HG03378 (cell line): ENCODE results near the gene DOP1B.
"Not testable (repeated sequence)": the region's sequence is repeated elsewhere in the genome, so short reads cannot be mapped to it uniquely, and the experiment has no call there.

Experiments
- ATAC-seq: cut with Tn5 transposase; IDR thresholded peaks from one replicate; pipeline ENCODE4 v1.9.1; 2021; ENCODE audit warnings: mild to moderate bottlenecking, moderate library complexity; ENCODE audit not compliant: unreplicated experiment

DOP1B gene

GRCh38 chr21:36156815-36157670 lies at the start of gene DOP1B:
DOP1B (plus strand) TSS chr21:36156824; CDS start chr21:36164734, 7,910 bp downstream.
- peak; percentile 33 for ATAC-seq

GRCh38 chr21:36109868-36110267 lies 46.8 kb upstream of the DOP1B start:
- no peak for ATAC-seq

DNA sequence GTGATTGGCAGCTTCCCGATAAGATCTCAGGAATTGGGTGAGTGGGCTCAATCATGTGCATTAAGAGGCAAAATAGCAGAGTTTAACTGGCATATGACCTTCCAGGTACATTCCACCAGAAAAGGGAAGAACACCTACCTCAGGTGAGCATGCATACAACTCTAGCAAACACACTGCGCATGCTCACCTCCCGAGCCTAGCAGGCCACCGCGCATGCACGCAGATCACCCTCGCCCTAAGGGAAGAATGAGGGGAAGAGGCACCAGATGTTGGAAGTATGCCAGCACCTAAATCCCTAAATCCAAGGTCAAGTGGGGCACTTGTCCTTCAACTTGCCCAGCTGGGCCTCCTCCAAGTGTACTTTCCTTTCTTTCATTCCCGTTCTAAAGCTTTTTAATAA lies 45.4 kb upstream of the DOP1B start:
- no peak for ATAC-seq

GRCh38 chr21:36113647-36114428 lies 42.8 kb upstream of the DOP1B start:
- no peak for ATAC-seq

DNA sequence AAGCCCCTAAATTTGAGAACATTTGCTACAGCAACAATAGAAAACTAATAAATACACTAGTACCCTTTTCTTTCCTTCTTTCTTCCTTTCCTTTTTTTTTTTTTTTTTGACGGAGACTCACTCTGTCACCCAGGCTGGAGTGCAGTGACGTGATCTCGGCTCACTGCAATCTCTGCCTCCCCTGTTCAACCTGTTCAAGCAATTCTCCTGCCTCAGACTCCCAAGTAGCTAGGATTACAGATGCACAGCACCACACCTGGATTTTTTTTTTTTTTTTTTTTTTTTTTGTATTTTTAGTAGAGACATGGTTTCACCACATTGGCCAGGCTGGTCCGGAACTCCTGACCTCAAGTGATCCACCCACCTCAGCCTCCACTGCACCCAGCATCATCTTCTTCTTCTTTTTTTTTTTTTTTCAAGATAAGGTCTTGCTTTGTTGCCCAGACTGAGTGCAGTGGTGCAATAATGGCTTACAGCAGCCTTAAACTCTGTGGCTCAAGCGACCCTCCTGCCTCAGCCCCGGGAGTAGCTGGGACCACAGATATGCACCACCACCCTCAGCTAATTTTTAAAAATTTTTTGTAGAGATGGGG lies 41.4 kb upstream of the DOP1B start:
- ATAC-seq = no peak

DNA sequence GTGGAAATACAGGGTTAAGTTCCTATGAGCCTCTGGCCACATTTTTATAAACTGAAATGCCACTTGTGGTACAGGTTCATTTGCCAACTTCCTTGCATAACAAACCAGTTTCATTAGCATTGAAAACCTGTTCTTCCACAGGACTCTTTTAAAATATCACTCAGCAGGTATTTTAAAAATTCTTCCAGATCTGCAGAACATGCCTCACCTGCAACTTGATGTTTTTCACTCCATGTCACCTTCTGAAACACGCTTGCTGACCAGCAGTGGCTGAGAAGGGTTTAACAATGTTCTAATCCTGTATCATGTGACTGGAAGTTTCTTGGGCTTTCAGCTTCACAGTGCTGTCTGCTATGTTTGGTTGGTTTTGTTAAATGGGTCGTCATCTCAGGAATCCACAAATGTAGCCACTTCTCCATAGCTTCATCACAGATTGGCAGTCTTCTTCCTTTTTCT lies 39.3 kb upstream of the DOP1B start:
- ATAC-seq = no peak

DNA sequence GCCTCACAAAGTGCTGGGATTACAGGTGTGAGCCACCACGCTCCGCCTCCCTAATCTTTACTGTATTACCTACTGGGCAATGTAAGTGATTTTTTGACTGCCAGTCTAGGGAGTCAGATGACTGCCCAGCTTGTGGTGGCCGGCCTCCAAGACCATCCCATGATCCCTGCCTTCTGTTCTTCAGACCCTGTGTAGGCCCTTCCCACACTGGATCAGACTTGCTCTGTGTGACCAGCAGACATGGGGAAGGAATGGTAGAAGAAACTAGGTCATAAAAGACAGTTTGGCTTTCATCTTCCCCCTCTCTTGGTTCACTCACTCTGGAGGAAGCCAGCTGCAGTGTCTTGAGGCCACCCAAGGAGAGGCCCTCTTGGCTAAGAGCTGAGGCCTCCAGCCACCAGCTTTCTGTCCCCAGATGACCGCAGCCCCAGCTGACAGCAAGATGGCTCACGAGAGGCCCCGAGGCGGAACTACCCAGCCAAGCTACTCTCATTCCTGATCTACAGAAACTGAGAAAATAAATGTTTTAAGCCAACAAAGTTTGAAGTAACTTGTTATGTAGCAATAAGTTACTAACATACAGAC lies 36.2 kb upstream of the DOP1B start:
- no peak for ATAC-seq

- no peak for ATAC-seq
These were observed 33.6 kb upstream of the DOP1B start for GRCh38 chr21:36122977-36123376.

DNA sequence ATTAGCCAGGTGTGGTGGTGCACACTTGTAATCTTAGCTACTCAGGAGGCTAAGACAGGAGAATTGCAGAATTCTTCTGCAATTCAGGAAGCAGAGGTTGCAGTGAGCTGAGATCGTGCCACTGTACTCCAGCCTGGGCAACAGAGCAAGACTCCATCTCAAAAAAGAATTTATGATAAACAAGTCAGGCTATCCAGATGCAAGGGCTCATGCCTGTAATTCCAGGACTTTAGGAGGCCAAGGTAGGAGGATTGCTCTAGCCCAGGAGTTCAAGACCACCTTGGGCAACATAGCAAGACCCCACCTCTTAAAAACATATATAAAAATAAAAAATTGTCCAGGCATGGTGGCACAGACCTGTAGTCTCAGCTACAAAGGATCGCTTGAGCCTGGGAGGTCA lies 32.2 kb upstream of the DOP1B start:
- ATAC-seq = no peak

- no peak for ATAC-seq
These were observed 31.0 kb upstream of the DOP1B start for GRCh38 chr21:36125512-36126207.

DNA sequence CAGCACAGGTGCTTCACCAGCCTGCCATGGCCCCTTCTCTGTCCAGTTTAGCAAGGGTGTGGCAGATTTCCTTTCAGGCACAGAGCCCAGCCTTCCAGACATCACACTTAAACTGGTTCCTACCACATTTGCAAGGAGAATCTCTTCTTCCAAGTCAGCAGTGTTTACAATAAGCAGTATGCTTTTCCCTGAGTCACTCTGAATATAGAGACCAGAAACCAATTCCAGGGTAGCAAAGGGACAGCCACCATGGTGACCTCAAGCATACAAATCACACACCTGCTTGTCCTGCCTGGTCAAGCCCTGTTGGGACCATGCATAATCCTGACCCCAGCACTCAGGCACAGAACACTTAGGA lies 30.4 kb upstream of the DOP1B start:
- no peak for ATAC-seq

GRCh38 chr21:36126621-36127110 lies 30.0 kb upstream of the DOP1B start:
- no peak for ATAC-seq

DNA sequence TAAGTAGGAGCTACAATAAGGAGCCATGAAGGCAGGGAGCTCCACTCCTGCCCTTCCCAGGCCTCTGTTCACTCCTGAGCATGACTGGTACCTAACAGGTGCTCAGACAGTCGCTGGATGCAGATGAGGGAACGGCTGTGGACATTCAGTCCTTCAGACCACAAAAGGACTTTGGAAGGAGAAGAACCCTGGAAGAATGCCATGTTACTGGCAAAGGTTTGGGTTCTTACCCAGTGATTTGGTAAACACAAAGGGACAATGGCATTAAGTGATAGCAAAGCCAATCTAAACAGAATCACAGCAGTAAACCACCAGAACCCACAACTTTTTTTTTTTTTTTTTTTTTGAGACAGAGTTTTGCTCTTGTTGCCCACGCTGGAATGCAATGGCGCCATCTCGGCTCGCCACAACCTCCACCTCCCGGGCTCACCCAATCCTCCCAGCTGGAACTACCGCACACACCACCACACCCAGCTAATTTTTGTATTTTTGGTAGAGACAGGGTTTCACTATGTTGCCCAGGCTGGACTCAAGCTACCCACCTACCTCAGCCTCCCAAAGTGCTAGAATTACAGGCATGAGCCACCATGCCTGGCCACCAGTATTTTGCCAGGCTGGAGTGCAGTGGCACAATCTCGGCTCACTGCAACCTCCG lies 29.2 kb upstream of the DOP1B start:
- ATAC-seq = no peak

- ATAC-seq = no peak
These were observed 28.6 kb upstream of the DOP1B start for GRCh38 chr21:36127977-36128376.

GRCh38 chr21:36129219-36129618 lies 27.4 kb upstream of the DOP1B start:
- ATAC-seq = no peak

- not testable (repeated sequence) for ATAC-seq
These were observed 26.2 kb upstream of the DOP1B start for GRCh38 chr21:36130414-36130762.

DNA sequence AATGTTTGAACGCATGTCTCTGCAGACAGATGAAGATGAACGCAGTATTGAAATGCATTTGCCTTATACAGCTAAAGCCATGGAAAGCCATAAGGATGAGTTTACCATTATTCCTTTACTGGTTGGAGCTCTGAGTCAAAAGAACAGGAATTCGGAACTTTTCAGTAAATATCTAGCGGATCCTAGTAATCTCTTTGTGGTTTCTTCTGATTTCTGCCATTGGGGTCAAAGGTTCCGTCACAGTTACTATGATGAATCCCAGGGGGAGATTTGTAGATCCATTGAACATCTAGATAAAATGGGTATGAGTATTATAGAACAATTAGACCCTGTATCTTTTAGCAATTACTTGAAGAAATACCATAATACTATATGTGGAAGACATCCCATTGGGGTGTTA lies 25.8 kb upstream of the DOP1B start:
- not testable (repeated sequence) for ATAC-seq

DNA sequence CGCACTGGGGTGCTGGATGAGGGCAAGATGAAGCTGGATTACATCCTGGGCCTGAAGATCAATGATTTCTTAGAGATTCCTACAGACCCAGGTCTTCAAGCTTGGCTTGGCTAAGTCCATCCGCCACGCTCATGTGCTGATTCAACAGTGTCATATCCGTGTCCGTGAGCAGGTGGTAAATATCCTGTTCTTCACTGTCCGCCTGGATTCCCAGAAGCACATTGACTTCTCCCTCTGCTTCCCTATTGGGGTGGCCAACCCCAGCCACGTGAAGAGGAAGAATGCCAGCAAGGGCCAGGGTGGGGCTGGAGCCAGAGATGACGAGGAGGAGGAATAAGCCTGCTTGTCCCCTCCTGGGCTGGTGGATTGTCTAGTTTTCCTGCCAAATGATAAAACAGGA lies 23.9 kb upstream of the DOP1B start:
- ATAC-seq = no peak

DNA sequence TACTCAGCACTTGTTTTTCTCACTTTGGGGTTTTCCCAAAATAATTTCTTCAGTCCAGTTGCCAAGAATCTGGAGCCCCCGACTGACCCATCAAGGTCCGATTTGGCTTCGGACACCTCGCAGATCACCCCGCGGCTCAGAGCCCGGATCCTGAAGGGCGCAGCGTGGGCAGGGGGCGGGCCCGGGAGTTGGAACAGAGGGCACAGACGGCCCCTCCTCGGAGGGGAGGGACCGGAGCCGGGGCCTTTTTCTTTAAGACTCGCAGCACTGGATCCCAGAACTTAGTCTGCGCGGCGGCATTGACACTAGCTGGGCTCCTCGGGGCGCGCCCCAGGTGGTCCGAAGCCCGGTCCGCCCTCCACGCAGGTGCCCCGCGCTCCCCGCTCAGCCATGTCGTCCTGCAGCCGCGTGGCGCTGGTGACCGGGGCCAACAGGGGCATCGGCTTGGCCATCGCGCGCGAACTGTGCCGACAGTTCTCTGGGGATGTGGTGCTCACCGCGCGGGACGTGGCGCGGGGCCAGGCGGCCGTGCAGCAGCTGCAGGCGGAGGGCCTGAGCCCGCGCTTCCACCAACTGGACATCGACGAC lies 21.7 kb upstream of the DOP1B start, which contains the start of gene CBR3:
Gene CBR3, plus strand, starts transcription at position 277 of the 588 bp plus-strand sequence. Its CDS starts 114 bp downstream, at position 391.
- no peak for ATAC-seq
